GM12891 (cell line): ENCODE measurements around the gene FGF11.

Experiments used
- DNase-seq: peaks from one replicate; pipeline ENCODE4 v3.0.0; 2011; ENCODE audit warnings: low spot score; ENCODE audit not compliant: insufficient read length
- FAIRE-seq: peaks from 2 replicates; lab custom pipeline; 2011; peaks lifted over from hg19 to GRCh38; lab: Jason Lieb, UNC
- PAX5 ChIP-seq: IDR thresholded peaks from 2 replicates; pipeline ENCODE4 v1.6.1; 2011; ENCODE audit warnings: low read length, moderate library complexity, mild to moderate bottlenecking; ENCODE audit not compliant: insufficient read depth, severe bottlenecking
- POLR2A ChIP-seq: IDR thresholded peaks from 2 replicates; pipeline ENCODE4 v1.6.1; 2011; ENCODE audit warnings: low read depth, low read length, control low read depth
- POLR2AphosphoS5 ChIP-seq: IDR thresholded peaks from 2 replicates; pipeline ENCODE4 v1.6.1; 2011; ENCODE audit warnings: low read depth, low read length, control low read depth
- POU2F2 ChIP-seq: IDR thresholded peaks from 2 replicates; pipeline ENCODE4 v1.6.1; 2011; ENCODE audit warnings: low read depth, mild to moderate bottlenecking, control low read depth, low read length, moderate library complexity
- SPI1 ChIP-seq: IDR thresholded peaks from 2 replicates; pipeline ENCODE4 v1.6.1; 2011; ENCODE audit warnings: low read depth, low read length, control low read depth
- TAF1 ChIP-seq: IDR thresholded peaks from 2 replicates; pipeline ENCODE4 v1.6.1; 2011; ENCODE audit warnings: low read depth, low read length, control low read depth

Gene FGF11

GRCh38 chr17:7408252-7408727 lies 31.0 kb upstream of the FGF11 start:
- FAIRE-seq (no peak), DNase-seq (no peak)
- TF ChIP-seq PAX5 (no peak), POU2F2 (no peak), POLR2AphosphoS5 (no peak), TAF1 (no peak), SPI1 (no peak)

GRCh38 chr17:7408863-7409262 lies 30.4 kb upstream of the FGF11 start:
- TF ChIP-seq SPI1 (no peak), POLR2A (no peak), POU2F2 (no peak), TAF1 (no peak), POLR2AphosphoS5 (no peak), PAX5 (no peak)
- no peak for DNase-seq
- no peak for FAIRE-seq

GRCh38 chr17:7409716-7410115 lies 29.6 kb upstream of the FGF11 start:
- FAIRE-seq (no peak), DNase-seq (no peak)
- no peak for TF ChIP-seq POLR2A
- no peak for TF ChIP-seq POLR2AphosphoS5
- TF ChIP-seq POU2F2: no peak
- TF ChIP-seq TAF1: no peak
- TF ChIP-seq PAX5: no peak
- TF ChIP-seq SPI1: no peak

- FAIRE-seq: no peak
- no peak for DNase-seq
- TF ChIP-seq POLR2AphosphoS5: no peak
- TF ChIP-seq SPI1: no peak
- TF ChIP-seq POLR2A: no peak
- no peak for TF ChIP-seq POU2F2
- no peak for TF ChIP-seq PAX5
- TF ChIP-seq TAF1: no peak
These were observed 28.5 kb upstream of the FGF11 start for GRCh38 chr17:7410634-7411426.

- DNase-seq (no peak), FAIRE-seq (no peak)
These were observed 27.9 kb upstream of the FGF11 start for GRCh38 chr17:7411427-7411750.

GRCh38 chr17:7413346-7413985 lies 25.8 kb upstream of the FGF11 start:
- DNase-seq: no peak
- TF ChIP-seq PAX5 (no peak), TAF1 (no peak), POLR2A (no peak), POU2F2 (no peak), POLR2AphosphoS5 (no peak), SPI1 (no peak)
- FAIRE-seq: no peak

More at GRCh38 chr17:7411427-7411750, 27.9 kb upstream of the FGF11 start:
- TF ChIP-seq POLR2A: no peak
- TF ChIP-seq SPI1: no peak
- no peak for TF ChIP-seq POU2F2
- no peak for TF ChIP-seq PAX5
- no peak for TF ChIP-seq POLR2AphosphoS5
- TF ChIP-seq TAF1: no peak

- no peak for DNase-seq
- no peak for TF ChIP-seq TAF1
- no peak for FAIRE-seq
These were observed 24.5 kb upstream of the FGF11 start for GRCh38 chr17:7414837-7415236.

GRCh38 chr17:7415784-7416183 lies 23.5 kb upstream of the FGF11 start:
- DNase-seq: no peak
- no peak for FAIRE-seq
- no peak for TF ChIP-seq SPI1
- no peak for TF ChIP-seq TAF1
- TF ChIP-seq POLR2AphosphoS5: no peak
- no peak for TF ChIP-seq POU2F2

GRCh38 chr17:7416323-7416722 lies 23.0 kb upstream of the FGF11 start:
- FAIRE-seq (no peak), DNase-seq (no peak)
- no peak for TF ChIP-seq POU2F2
- TF ChIP-seq SPI1: no peak
- no peak for TF ChIP-seq PAX5
- TF ChIP-seq POLR2AphosphoS5: no peak
- TF ChIP-seq POLR2A: no peak
- no peak for TF ChIP-seq TAF1

- DNase-seq (no peak), FAIRE-seq (no peak)
- TF ChIP-seq POLR2AphosphoS5 (no peak), PAX5 (no peak), SPI1 (no peak), POU2F2 (no peak), POLR2A (no peak), TAF1 (no peak)
These were observed 22.2 kb upstream of the FGF11 start for GRCh38 chr17:7417056-7417655.
